ENCODE results near the gene BLTP3B.

Gene BLTP3B

DNA sequence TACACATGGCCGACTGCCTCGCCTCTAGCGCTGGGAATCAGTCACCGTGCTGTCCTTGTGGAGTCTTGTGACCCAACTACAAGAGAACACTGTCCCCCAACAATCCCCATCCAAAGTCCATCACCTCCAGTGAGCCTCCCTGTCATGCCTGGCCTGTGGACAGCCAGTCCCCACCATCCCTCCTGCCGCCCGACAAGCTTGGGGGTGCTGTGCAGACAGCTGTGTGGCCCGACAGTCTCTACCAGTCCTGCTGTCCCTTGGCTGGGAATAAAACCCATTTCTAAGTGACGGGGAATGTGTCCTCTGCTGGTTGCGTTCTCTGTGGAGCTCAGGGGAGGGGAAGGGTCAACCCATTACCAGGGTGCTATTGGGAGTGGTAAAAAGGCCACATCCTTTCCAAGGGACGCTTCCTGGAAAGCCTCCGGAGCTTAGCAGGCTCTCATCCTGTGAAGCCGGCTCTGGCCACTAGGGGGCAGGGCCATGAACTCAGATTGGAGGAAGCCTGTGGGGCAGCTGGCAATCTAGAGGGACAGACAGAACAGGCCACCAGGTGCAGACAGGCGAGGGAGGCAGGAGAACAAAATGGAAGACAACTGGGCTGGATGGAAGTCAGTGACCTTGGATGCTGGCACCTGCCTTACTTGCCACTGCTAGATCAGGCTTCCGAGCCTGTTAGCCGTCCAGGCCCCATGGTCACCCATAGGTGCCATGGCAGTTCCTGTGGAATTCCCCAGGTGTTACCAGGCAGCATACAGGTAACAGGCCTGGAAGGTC, 12.0 kb upstream of the BLTP3B start:
- Histone ChIP-seq H3K4me3 (ENCODE audit: low read depth, low read length) (no peak overlapping the region), H2AFZ (no peak overlapping the region), H3K9ac (no peak overlapping the region), H3K36me3 (ENCODE audit: control insufficient read depth, insufficient read depth, low read length) (no peaks in the 10 kb centered on the region), H3K79me2 (no peaks in the 10 kb centered on the region), H3K27me3 (ENCODE audit: control insufficient read depth, insufficient read depth, low read length) (no peaks in the 10 kb centered on the region), H3K4me1 (no peaks in the 10 kb centered on the region), H3K4me2 (ENCODE audit: low read length) (no peak overlapping the region), H3K9me3 (ENCODE audit: control insufficient read depth, low read length) (no peaks in the 10 kb centered on the region), H3K27ac (no peak overlapping the region)
- TF ChIP-seq, protein P1, sequence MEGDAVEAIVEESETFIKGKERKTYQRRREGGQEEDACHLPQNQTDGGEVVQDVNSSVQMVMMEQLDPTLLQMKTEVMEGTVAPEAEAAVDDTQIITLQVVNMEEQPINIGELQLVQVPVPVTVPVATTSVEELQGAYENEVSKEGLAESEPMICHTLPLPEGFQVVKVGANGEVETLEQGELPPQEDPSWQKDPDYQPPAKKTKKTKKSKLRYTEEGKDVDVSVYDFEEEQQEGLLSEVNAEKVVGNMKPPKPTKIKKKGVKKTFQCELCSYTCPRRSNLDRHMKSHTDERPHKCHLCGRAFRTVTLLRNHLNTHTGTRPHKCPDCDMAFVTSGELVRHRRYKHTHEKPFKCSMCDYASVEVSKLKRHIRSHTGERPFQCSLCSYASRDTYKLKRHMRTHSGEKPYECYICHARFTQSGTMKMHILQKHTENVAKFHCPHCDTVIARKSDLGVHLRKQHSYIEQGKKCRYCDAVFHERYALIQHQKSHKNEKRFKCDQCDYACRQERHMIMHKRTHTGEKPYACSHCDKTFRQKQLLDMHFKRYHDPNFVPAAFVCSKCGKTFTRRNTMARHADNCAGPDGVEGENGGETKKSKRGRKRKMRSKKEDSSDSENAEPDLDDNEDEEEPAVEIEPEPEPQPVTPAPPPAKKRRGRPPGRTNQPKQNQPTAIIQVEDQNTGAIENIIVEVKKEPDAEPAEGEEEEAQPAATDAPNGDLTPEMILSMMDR (IDR thresholded peaks at IDR 0.05), result peak; percentile 78

DNA sequence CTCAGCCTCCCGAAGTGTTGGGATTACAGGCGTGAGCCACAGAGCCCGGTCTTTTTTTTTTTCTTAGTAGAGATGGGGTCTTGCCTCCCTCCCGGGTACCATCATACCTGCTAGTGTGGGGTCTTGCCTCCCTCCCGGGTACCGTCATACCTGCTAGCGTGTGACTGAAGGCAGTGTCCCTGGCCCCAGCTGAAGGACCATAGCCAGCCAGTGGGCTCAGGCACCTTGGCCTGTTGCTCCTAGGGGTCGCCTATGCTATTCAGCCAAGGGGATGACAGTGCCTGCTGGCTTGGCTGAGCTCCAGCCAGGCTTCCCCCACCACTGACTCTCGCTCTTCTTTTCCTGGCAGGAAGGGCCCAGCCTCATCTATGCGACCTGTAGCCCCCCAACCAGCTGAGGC, 10.5 kb upstream of the BLTP3B start:
- Histone ChIP-seq H3K36me3 (ENCODE audit: control insufficient read depth, insufficient read depth, low read length) (no peaks in the 10 kb centered on the region), H3K27me3 (ENCODE audit: control insufficient read depth, insufficient read depth, low read length) (no peaks in the 10 kb centered on the region), H3K4me3 (ENCODE audit: low read depth, low read length) (no peak overlapping the region), H3K4me1 (no peaks in the 10 kb centered on the region), H3K9ac (no peak overlapping the region), H3K79me2 (no peaks in the 10 kb centered on the region), H3K27ac (no peak overlapping the region), H2AFZ (no peak overlapping the region), H3K4me2 (ENCODE audit: low read length) (no peak overlapping the region), H3K9me3 (ENCODE audit: control insufficient read depth, low read length) (no peaks in the 10 kb centered on the region)
- TF ChIP-seq, protein P1 (IDR thresholded peaks at IDR 0.05), result no peak

DNA sequence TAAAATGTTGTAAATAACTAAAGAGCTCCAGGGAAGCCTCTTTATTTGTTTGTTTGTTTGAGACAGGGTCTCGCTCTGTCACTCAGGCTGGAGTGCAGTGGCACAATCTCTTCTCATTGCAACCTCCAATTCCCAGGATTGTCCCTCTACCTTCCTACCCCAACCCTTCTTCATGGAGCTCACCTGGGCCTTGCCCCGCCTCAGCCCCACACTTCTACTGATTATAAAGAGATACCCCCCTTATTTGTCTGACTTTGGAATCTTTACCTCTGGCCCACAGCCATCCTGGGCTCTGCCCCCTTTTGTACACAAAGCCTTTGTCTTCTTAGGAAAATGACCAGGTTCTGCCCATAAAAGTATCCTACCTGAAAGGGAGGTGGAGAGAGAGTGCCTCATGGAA, 9.1 kb upstream of the BLTP3B start:
- no peak overlapping the region for H3K4me3 ChIP-seq (ENCODE audit: low read depth, low read length)
- H3K79me2 ChIP-seq, result no peaks in the 10 kb centered on the region
- H3K27ac ChIP-seq, result no peak overlapping the region
- H3K9ac ChIP-seq, result no peak overlapping the region
- H3K4me2 ChIP-seq (ENCODE audit: low read length), result no peak overlapping the region
- H2AFZ ChIP-seq, result no peak overlapping the region
- no peaks in the 10 kb centered on the region for H3K9me3 ChIP-seq (ENCODE audit: control insufficient read depth, low read length)
- no peaks in the 10 kb centered on the region for H3K27me3 ChIP-seq (ENCODE audit: control insufficient read depth, insufficient read depth, low read length)
- TF ChIP-seq, protein P1 (IDR thresholded peaks at IDR 0.05), result no peak
- H3K4me1 ChIP-seq, result no peaks in the 10 kb centered on the region
- no peaks in the 10 kb centered on the region for H3K36me3 ChIP-seq (ENCODE audit: control insufficient read depth, insufficient read depth, low read length)

DNA sequence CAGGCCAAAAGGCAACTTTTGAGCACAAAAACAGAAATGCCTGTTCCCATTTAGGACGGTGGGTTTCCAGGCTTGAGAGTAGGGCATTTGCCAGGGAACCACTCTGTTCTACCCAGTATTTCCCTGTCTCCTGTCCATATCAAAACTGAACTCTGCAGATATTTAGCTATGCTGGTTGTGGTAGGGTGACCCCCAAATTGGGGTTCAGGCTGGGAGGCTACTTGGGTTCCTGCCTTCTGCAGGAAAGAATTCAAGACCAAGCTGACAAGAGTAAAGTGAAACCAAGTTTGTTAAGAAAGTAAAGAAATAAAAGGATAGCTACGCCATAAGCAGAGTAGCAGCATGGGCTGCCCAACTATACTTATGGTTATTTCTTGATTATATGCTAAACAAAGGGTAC, 3.6 kb upstream of the BLTP3B start:
- H3K27me3 ChIP-seq (ENCODE audit: control insufficient read depth, insufficient read depth, low read length), result no peaks in the 10 kb centered on the region
- no peaks in the 10 kb centered on the region for H3K9me3 ChIP-seq (ENCODE audit: control insufficient read depth, low read length)
- no peak overlapping the region for H3K27ac ChIP-seq
- TF ChIP-seq, protein P1 (IDR thresholded peaks at IDR 0.05), result no peak
- H3K36me3 ChIP-seq (ENCODE audit: control insufficient read depth, insufficient read depth, low read length), result no peaks in the 10 kb centered on the region
- H3K4me2 ChIP-seq (ENCODE audit: low read length), result no peak overlapping the region
- no peaks in the 10 kb centered on the region for H3K79me2 ChIP-seq
- H3K4me1 ChIP-seq, result no peaks in the 10 kb centered on the region
- no peak overlapping the region for H3K4me3 ChIP-seq (ENCODE audit: low read depth, low read length)
- H2AFZ ChIP-seq, result no peak overlapping the region
- H3K9ac ChIP-seq, result no peak overlapping the region

DNA sequence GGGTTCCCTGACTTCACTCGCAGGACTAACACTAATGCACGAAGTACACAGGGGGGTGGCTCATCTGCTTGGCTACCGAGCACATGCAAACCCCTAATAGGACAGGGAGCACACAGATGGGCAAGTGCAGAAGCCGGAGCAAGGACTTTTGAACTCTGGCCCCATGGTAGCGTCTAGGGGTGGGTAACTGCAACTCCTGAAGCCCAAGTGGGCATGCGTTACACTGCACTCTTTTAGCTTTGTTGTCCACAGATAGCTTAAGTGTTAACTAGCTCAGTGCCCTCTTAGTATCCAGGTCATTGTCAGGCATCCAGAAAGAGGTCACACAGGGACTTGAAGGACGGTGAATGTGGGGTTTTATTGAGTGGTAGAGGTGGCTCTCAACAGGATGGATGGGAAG, 3.0 kb upstream of the BLTP3B start:
- H3K79me2 ChIP-seq, result no peaks in the 10 kb centered on the region
- H3K27me3 ChIP-seq (ENCODE audit: control insufficient read depth, insufficient read depth, low read length), result no peaks in the 10 kb centered on the region
- H3K9ac ChIP-seq, result no peak overlapping the region
- no peak overlapping the region for H2AFZ ChIP-seq
- TF ChIP-seq, protein P1 (IDR thresholded peaks at IDR 0.05), result no peak
- H3K36me3 ChIP-seq (ENCODE audit: control insufficient read depth, insufficient read depth, low read length), result no peaks in the 10 kb centered on the region
- H3K4me3 ChIP-seq (ENCODE audit: low read depth, low read length), result no peak overlapping the region
- H3K4me2 ChIP-seq (ENCODE audit: low read length), result no peak overlapping the region
- no peak overlapping the region for H3K27ac ChIP-seq
- H3K4me1 ChIP-seq, result no peaks in the 10 kb centered on the region
- no peaks in the 10 kb centered on the region for H3K9me3 ChIP-seq (ENCODE audit: control insufficient read depth, low read length)
